K562 (cell line): ENCODE results near the gene ANAPC4. TPM values are rescaled to one million over a fixed set of nuclear protein-coding genes. Genes with fewer than 3 reads are reported as not detected.

Experiments used
- ATAC-seq: fragments of 200-7000 bp; cut with Tn5 transposase; 3 replicates; pipeline ENCODE4 v1.9.1; 2020; ENCODE audit warnings: moderate library complexity
- BruUV-seq: library from RNA; stranded (reverse); fragments of 400-500 nt; replicated peaks from 2 replicates; lab custom pipeline; 2021; lab: Mats Ljungman, UMichigan
- CTCF ChIA-PET: fragments of 300-600 bp; formaldehyde crosslinking; extraction: SDS; loops from one replicate; lab custom pipeline; 2021; ENCODE audit warnings: low intra/inter-chr PET ratio; lab: Yijun Ruan, JAX
- POLR2A ChIA-PET: fragments of 300-600, 350-650 bp; sonication (Branson Sonifier 250); formaldehyde crosslinking; extraction: SDS; loops from one replicate; lab custom pipeline; 2021; ENCODE audit warnings: antibody characterized with exemption, inconsistent platforms; lab: Yijun Ruan, JAX
- DNase-seq, 4 experiments: peaks; one replicate each; pipeline versions ENCODE4 v3.0.0 to v3.0.0-alpha.2; 2011 to 2018; ENCODE audit warnings: low spot score in 3 of 4, mixed read lengths in 3 of 4; ENCODE audit errors: extremely low read depth in 1 of 4
- FAIRE-seq: peaks from 2 replicates; lab custom pipeline; 2011; peaks lifted over from hg19 to GRCh38; lab: Jason Lieb, UNC
- H2AFZ ChIP-seq: 2 replicates; pipeline ENCODE4 v1.6.0; 2011; ENCODE audit warnings: low read depth, low read length, control low read depth, inconsistent platforms
- H3K27ac ChIP-seq: fragments of 200-600 bp; 3 replicates; pipeline ENCODE4 v1.8.0; 2011; ENCODE audit warnings: low read depth, mild to moderate bottlenecking, control low read depth, inconsistent platforms, low read length, moderate library complexity, mixed read lengths; ENCODE audit errors: extremely low read depth
- H3K27me3 ChIP-seq, 2 experiments: fragments of 300-600 bp in 1 of 2; 2 replicates in 1 of 2; 3 replicates in 1 of 2; pipeline versions ENCODE4 v1.6.0 to v1.8.0; 2011; ENCODE audit warnings: inconsistent platforms in 2 of 2, low read length in 2 of 2, mild to moderate bottlenecking in 1 of 2, mixed read lengths in 1 of 2, moderate library complexity in 1 of 2; ENCODE audit not compliant: control insufficient read depth in 2 of 2, insufficient read depth in 2 of 2
- H3K36me3 ChIP-seq: fragments of 300-600 bp; 3 replicates; pipeline ENCODE4 v1.8.0; 2011; ENCODE audit warnings: mild to moderate bottlenecking, low read length, inconsistent platforms; ENCODE audit not compliant: control insufficient read depth, insufficient read depth
- H3K4me1 ChIP-seq, 2 experiments: fragments of 200-600 bp in 1 of 2; replicated peaks in 1 of 2; 2 replicates in 1 of 2; 3 replicates in 1 of 2; pipeline versions ENCODE4 v1.5.1 to v1.8.0; 2011; ENCODE audit warnings: inconsistent platforms in 2 of 2, low read length in 2 of 2, mild to moderate bottlenecking in 1 of 2, mixed read lengths in 1 of 2, moderate library complexity in 1 of 2; ENCODE audit not compliant: control insufficient read depth in 2 of 2, insufficient read depth in 2 of 2
- H3K4me2 ChIP-seq: 2 replicates; pipeline ENCODE4 v1.6.1; 2011; ENCODE audit warnings: low read length, control low read depth, inconsistent platforms, mixed read lengths; ENCODE audit not compliant: insufficient read depth
- H3K4me3 ChIP-seq: fragments of 200-600 bp; sonication (generic), shearing (Covaris generic); 2 replicates; pipeline ENCODE4 v1.5.1; 2016; ENCODE audit warnings: control low read depth, inconsistent platforms
- H3K79me2 ChIP-seq: fragments of 200-600 bp; 3 replicates; pipeline ENCODE4 v1.8.0; 2011; ENCODE audit warnings: low read length, inconsistent platforms; ENCODE audit not compliant: control insufficient read depth, insufficient read depth
- H3K9ac ChIP-seq, 2 experiments: 2 replicates each; pipeline versions ENCODE4 v1.6.0 to v1.6.1; 2011; ENCODE audit warnings: low read depth in 2 of 2, low read length in 2 of 2, control low read depth in 1 of 2, inconsistent platforms in 1 of 2, mild to moderate bottlenecking in 1 of 2, mixed read lengths in 1 of 2; ENCODE audit not compliant: insufficient read depth in 1 of 2
- H3K9me1 ChIP-seq: one replicate; pipeline ENCODE4 v1.6.0; 2011; ENCODE audit warnings: inconsistent platforms, mild to moderate bottlenecking, low read length, moderate library complexity; ENCODE audit not compliant: control insufficient read depth, insufficient read depth
- H3K9me3 ChIP-seq: replicated peaks from 2 replicates; pipeline ENCODE4 v1.5.1; 2011; ENCODE audit warnings: low read depth, low read length, inconsistent platforms; ENCODE audit not compliant: control insufficient read depth, insufficient read depth
- H4K20me1 ChIP-seq: replicated peaks from 2 replicates; pipeline ENCODE4 v1.6.1; 2011; ENCODE audit warnings: low read length, inconsistent platforms, mixed read lengths; ENCODE audit not compliant: control insufficient read depth, insufficient read depth
- ADNP ChIP-seq: fragments of 200-800 bp; sonication (Bioruptor generic); IDR thresholded peaks from 2 replicates; pipeline ENCODE4 v1.6.1; 2016; ENCODE audit warnings: missing genetic modification characterization, missing compliant biosample characterization
- BCOR ChIP-seq: fragments of 450-650 bp; IDR thresholded peaks from 2 replicates; pipeline ENCODE4 v1.6.1; 2016
- BHLHE40 ChIP-seq: IDR thresholded peaks from 2 replicates; pipeline ENCODE4 v1.6.1; 2011; ENCODE audit warnings: low read length, improper control_type of control experiment
- KDM1A ChIP-seq, 2 experiments: fragments of 450-650 bp; IDR thresholded peaks; 2 replicates each; pipeline ENCODE4 v1.6.1; 2016; ENCODE audit warnings: mild to moderate bottlenecking in 2 of 2
- L3MBTL2 ChIP-seq: fragments of 450-650 bp; IDR thresholded peaks from 2 replicates; pipeline ENCODE4 v1.6.1; 2016; ENCODE audit warnings: mild to moderate bottlenecking, moderate library complexity
- POLR2AphosphoS5 ChIP-seq: IDR thresholded peaks from 2 replicates; pipeline ENCODE4 v1.6.1; 2011; ENCODE audit warnings: mild to moderate bottlenecking, low read depth, low read length, moderate library complexity; ENCODE audit not compliant: control insufficient read depth, insufficient read depth
- RAD21 ChIP-seq, 2 experiments: fragments of 250-450 bp in 1 of 2; fragments of 450-650 bp in 1 of 2; sonication (Bioruptor Pico) in 1 of 2; formaldehyde crosslinking in 1 of 2; IDR thresholded peaks in 1 of 2; conservative IDR thresholded peaks in 1 of 2; 2 replicates each; pipeline versions ENCODE4 v1.4.0 to v1.8.0; 2020 to 2022; ENCODE audit warnings: mild to moderate bottlenecking in 2 of 2, moderate library complexity in 1 of 2
- SMC3 ChIP-seq: conservative IDR thresholded peaks from 2 replicates; pipeline ENCODE4 v1.6.1; 2011; ENCODE audit warnings: low read depth, low read length, improper control_type of control experiment; ENCODE audit not compliant: insufficient read depth
- ZFP36 ChIP-seq: fragments of 150-350 bp; IDR thresholded peaks from 2 replicates; pipeline ENCODE4 v1.6.1; 2018; ENCODE audit warnings: low read length, low read depth; ENCODE audit not compliant: partially characterized antibody
- ZNF140 ChIP-seq: fragments of 250-450 bp; sonication (Bioruptor Pico); IDR thresholded peaks from 2 replicates; pipeline ENCODE4 v1.8.0; 2021; ENCODE audit warnings: moderate library complexity, mild to moderate bottlenecking, inconsistent platforms
- ZNF143 ChIP-seq: sonication (generic); formaldehyde crosslinking; IDR thresholded peaks from 2 replicates; pipeline ENCODE4 v1.9.0; 2022; ENCODE audit warnings: mild to moderate bottlenecking, missing genetic modification reagents
- ZNF212 ChIP-seq: fragments of 450-650 bp; formaldehyde crosslinking; IDR thresholded peaks from 2 replicates; pipeline ENCODE4 v1.4.0; 2020; ENCODE audit warnings: mild to moderate bottlenecking
- WGBS: fragments of 100-300 bp; shearing (Covaris generic); methylation state at CpG from one replicate; pipeline ENCODE4 v1.1.6; 2016; ENCODE audit warnings: low coverage, mixed read lengths; ENCODE audit not compliant: insufficient coverage; ENCODE audit errors: missing lambda C conversion rate; 5-methylcytosine and 5-hydroxymethylcytosine counted together
- in situ Hi-C: fragments of 300-500 bp; cut with MboI; formaldehyde crosslinking; loops from 4 replicates; pipeline ENCODE4 v1.15.0; 2018; ENCODE audit warnings: inconsistent platforms, mixed read lengths
- intact Hi-C: fragments of 100-400 bp; cut with micrococcal nuclease; formaldehyde crosslinking; loops from 2 replicates; pipeline ENCODE4 v1.14.2; 2022
- polyA plus RNA-seq, 8 experiments: library from polyadenylated mRNA; depleted of rRNA in 4 of 8; stranded (reverse) in 5 of 8; unstranded in 3 of 8; fragments of >200 nt; fragmentation: Nextera tagmentation in 2 of 8; fragmentation: Illumina TruSeq in 1 of 8; extraction: Ambion mirVana in 2 of 8; extraction: Trizol in 1 of 8; gene quantifications; 2 replicates each; pipeline versions ENCODE4 v1.2.1 to v1.2.3, GENCODE V29; 2011 to 2014; ENCODE audit warnings: inconsistent platforms in 1 of 8, missing spikeins in 1 of 8
- total RNA-seq, 7 experiments: library from RNA; depleted of rRNA in 6 of 7; stranded (reverse); fragments of >200 nt in 6 of 7; fragmentation: Illumina TruSeq in 2 of 7; extraction: Trizol in 2 of 7; gene quantifications; 2 replicates each; pipeline versions ENCODE4 v1.2.1 to v1.2.3, GENCODE V29; 2011 to 2021; ENCODE audit warnings: low replicate concordance in 1 of 7
- TF ChIP-seq, protein P1 (sequence below): fragments of 250-450 bp; sonication (Bioruptor Pico); IDR thresholded peaks from 2 replicates; pipeline ENCODE4 v1.4.0; 2020; ENCODE audit warnings: borderline replicate concordance

ANAPC4 gene
- total and polyA plus RNA-seq, 9 of the 15 experiments (the other 6 are each of a cell fraction or from before 2014, with no cell fraction given), result 23.9 to 47.0 (median 31.9) TPM

DNA sequence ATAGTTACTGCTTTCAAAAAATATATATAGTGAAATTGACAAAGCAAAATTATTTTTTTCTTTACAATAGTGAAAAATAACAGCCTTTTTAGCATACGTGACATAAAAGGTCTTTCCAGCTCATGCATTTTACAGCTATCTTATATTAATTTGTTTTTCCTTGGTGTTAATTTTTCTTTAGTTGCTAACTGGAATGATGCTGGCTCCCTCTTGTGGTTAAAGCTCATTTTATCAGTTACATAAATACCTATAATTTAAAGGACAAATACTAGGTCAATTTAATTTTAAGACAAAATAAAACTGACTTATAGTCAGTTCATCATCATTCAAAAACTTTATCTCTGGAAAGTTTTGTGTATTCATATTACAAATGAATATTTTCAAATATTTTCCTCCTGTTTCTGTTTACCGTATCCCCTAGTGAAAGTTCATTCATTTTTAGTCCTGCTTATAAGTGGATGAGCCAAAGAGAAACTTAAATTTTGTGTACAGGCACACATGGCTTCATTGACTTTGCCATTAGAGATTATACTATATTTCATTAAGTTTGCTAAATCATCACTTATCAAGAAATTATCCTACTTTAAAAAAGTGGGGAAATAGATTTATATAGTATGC, 9.9 kb upstream of the ANAPC4 start:
- Histone ChIP-seq H2AFZ (no peak overlapping the region), H3K4me2 (no peak overlapping the region), H4K20me1 (no peaks in the 10 kb centered on the region), H3K9me3 (no peaks in the 10 kb centered on the region), H3K4me1 (no peaks in the 10 kb centered on the region), H3K4me3 (no peak overlapping the region), H3K27ac (no peak overlapping the region), H3K36me3 (peaks cover 37% of the 10 kb centered on the region), H3K79me2 (no peaks in the 10 kb centered on the region), H3K9ac (no peak overlapping the region), H3K9me1 (no peaks in the 10 kb centered on the region), H3K27me3 (no peaks in the 10 kb centered on the region)
- BruUV-seq, result no TSS peak
- POLR2A ChIA-PET, result interaction anchor here (0.9 kb wide), 1 partner anchor 54 kb away, joined by 3 read pairs; no protein-coding TSS in a partner anchor
- ATAC-seq (no peak), DNase-seq (peak in 2 of 4 experiments; percentile 20 to 57), FAIRE-seq (no peak)
- in situ Hi-C loops (no loop called here), intact Hi-C loops (loop anchor here (1.0 to 5.0 kb wide), 3 partner anchors 126 to 385 kb away; no protein-coding TSS in a partner anchor)
- CTCF ChIA-PET, result interaction anchor here (1.4 kb wide), 1 partner anchor 186 kb away, joined by 5 read pairs; no protein-coding TSS in a partner anchor
- WGBS, result 71% methylated on average over 2 of the region's 2 CpGs
- TF ChIP-seq SMC3, result peak; percentile 27; the same call in 1 of the 2 replicates
- TF ChIP-seq POLR2AphosphoS5, result no peak
- no peak for TF ChIP-seq ADNP (tag)
- no peak for TF ChIP-seq KDM1A (IDR thresholded peaks at IDR 0.05)
- TF ChIP-seq, protein P1, sequence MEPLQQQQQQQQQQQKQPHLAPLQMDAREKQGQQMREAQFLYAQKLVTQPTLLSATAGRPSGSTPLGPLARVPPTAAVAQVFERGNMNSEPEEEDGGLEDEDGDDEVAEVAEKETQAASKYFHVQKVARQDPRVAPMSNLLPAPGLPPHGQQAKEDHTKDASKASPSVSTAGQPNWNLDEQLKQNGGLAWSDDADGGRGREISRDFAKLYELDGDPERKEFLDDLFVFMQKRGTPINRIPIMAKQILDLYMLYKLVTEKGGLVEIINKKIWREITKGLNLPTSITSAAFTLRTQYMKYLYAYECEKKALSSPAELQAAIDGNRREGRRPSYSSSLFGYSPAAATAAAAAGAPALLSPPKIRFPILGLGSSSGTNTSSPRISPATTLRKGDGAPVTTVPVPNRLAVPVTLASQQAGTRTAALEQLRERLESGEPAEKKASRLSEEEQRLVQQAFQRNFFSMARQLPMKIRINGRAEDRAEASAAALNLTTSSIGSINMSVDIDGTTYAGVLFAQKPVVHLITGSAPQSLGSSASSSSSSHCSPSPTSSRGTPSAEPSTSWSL, result no peak
- TF ChIP-seq BHLHE40, result no peak
- TF ChIP-seq L3MBTL2, result no peak
- TF ChIP-seq ZNF140 (CRISPR knock-in tag), result no peak
- TF ChIP-seq ZNF143 (CRISPR knock-in tag), result no peak
- TF ChIP-seq RAD21 (CRISPR knock-in tag; conservative IDR thresholded peaks at IDR 0.05 in 1 of 2, IDR thresholded peaks at IDR 0.05 in 1 of 2), result peak; percentile 60 to 75
- TF ChIP-seq ZFP36, result no peak
- no peak for TF ChIP-seq ZNF212
- no peak for TF ChIP-seq BCOR
